GM18858 (cell line): Measurements from ENCODE around the gene VSTM2L.

Source experiments
- ATAC-seq: cut with Tn5 transposase; IDR thresholded peaks from one replicate; pipeline ENCODE4 v1.9.1; 2021; ENCODE audit not compliant: unreplicated experiment

The VSTM2L gene

DNA sequence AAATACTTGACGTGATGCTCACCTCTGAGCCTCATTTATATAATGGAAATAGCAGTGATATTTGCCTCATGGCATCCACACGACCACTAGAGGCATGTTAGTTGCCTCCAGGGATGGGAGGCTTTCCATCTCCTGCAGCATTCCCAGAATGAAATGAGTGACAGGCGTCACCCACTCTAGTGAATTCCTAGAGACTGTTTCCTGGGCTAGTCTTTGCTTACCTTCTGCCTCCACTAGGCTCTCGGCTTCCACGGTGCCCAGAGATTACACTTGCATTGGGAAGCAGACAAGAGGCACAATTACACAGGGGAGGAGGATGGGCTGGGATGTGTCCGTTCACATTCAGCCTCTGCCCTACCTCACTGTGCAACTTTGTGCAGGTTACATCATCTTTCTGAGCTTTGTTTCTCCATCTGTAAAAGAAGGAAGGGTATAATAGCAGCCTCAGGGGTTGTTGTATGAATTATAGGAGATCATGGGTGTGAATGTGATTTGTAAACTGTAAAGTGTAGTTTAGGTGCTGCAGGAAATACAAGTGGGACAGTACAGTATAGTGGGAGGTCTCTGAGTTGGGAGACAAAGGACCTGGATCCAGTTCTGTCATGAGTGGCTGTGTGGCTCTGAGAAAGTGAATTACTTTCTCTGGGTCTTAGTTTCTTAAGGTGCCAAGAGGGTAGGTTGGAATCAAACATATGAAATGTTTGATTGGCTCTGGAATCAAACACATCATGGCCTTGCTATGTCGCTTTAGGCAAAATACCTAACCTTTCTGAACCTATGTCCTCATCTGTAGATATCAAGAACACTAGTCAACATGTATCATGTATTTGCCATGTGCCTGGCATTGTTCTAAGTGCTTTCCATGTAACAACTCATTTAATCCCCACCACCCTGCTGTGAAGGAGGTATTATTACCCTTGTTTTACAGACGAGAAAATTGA lies 3.6 kb upstream of the VSTM2L start:
- no peak for ATAC-seq

DNA sequence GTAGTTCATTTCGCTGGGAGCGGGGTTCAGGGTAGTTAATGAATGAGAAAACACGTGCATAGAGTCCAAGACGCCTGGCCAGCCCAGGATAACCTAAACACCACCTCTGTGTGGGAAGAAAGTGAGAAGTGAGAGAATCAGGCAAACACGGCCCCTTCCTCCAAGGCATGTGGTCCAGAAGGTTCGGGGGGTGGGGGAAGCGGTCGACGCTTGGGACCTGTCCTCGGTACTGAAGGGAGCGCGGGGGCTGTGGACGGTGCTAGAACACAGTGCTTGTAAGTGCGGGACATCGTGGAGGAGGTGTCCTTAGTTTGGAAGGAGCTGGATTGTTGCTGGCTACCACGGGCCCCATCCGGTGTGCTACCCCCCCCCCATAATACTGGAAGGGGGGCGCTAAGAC lies 1.7 kb upstream of the VSTM2L start:
- no peak for ATAC-seq

DNA sequence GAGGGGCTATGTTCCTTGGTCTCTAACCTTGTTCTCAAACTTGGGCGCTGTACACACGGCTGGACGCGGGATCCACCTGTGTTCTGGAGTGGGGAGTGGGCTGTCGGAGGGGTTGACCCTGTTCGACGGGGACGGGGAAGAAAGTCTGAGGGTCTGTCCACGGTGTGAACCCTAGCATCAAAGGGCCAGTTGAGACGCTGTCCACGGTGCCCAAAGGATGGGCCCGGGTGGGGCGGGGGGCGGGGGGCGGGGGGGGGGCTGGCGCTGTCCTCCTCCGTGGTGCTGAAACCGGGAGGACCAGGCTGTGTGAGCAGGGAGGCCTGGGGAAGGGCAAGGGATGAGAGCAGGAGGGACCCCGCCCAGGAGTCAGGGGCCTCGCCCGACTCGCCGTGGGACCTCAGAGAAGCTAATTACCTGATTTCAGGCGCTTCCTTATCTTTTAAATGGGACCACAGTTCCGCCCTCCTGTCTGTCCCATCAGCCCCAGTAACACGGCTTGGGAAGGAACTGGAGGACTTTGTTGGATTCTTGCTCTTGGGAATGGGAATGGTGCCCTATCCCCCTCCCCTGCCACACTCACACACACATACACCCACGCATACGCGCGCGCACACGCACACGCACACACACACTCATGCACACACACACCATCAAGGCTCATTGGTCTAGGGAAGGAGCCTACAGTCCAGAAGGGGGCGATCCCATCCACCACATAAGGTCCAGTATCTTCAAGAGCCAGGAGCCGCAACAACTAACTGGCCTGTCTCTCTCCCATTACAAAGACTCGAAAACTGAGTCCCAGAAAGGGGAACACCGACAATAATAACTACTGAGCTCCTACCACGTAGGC lies 1.0 kb upstream of the VSTM2L start:
- ATAC-seq, result no peak

DNA sequence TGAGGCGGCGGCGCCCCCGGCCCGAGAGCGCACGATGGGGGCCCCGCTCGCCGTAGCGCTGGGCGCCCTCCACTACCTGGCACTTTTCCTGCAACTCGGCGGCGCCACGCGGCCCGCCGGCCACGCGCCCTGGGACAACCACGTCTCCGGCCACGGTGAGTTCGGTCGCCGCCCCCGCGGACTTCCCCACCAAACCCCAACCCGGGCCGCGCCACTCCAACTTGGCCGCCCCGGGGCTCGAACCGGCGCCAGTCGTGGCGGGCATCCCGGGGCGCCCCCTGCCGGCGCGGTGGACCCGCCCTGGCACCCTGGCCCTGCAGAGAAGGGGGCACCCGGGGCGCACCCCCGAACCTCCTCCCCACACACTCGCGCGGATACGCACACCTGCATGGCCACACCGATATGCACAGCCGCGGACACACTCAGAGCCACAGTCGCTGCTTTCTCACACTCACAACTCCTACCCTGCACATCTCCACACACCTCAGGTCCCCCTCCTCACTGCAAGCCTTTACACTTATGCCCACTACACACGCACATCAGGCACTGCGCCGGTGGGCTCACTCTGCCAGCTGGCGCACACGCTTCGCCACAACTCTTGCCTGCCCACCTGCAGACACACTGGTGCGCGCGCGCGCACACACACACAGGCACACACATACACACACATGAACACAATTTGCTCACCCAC lies 535 bp downstream of the VSTM2L start:
- no peak for ATAC-seq

DNA sequence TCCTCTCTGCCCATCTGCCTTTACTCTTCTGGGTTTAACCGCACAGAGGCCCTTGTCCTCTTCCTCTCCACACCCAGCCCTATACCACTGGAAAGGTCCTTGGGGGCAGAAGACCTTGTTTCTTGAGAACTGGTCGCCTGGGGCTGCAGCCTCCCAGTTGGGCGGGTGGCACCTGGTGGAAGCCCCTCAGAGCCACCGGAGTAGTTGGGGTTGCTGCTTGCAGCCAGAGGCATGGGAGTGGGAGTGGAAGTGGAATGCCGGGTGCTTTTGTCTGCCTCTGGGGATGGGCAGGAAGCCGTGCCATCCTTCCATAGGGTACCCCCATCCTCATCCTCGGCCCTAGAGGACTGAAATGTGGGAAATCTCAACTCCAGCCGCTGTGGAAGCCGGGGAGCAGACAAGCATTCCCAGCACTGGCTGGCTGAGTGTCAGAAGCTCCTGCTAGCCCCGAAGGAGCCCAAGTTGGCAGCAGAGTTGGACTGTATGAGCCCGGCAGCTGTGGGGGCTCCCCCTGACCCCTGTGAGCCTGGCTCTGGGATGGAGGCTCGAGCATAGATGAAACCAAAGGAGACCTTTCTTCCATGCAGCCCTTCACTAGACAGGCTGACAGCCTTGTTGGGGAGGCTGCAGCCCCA lies 1.2 kb downstream of the VSTM2L start:
- no peak for ATAC-seq

DNA sequence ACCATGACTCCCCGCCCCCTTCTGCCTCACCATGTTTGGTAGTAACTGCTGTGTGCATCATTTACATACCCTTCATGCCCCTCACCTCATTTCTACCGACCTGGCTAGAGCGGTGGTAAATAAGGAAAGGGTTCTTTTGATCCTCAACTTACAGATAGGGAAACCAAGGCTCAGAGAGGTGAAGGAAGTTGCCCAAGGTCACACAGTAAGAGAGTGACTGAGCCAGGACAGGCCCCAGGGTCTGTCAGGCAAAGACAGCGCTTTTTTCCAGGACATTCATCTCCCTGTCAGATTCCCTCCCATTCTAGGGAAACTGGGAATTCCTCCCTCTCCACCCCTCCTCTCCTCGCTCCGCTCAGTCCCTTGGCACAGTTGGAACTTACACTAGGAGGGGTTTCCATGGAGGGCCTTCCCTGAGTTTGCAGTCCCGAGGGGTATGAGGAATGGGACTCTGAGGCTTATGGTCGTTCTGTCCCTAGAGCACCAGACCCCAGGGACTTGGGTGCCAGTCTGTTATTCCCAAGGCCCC lies 2.0 kb downstream of the VSTM2L start:
- ATAC-seq, result no peak

DNA sequence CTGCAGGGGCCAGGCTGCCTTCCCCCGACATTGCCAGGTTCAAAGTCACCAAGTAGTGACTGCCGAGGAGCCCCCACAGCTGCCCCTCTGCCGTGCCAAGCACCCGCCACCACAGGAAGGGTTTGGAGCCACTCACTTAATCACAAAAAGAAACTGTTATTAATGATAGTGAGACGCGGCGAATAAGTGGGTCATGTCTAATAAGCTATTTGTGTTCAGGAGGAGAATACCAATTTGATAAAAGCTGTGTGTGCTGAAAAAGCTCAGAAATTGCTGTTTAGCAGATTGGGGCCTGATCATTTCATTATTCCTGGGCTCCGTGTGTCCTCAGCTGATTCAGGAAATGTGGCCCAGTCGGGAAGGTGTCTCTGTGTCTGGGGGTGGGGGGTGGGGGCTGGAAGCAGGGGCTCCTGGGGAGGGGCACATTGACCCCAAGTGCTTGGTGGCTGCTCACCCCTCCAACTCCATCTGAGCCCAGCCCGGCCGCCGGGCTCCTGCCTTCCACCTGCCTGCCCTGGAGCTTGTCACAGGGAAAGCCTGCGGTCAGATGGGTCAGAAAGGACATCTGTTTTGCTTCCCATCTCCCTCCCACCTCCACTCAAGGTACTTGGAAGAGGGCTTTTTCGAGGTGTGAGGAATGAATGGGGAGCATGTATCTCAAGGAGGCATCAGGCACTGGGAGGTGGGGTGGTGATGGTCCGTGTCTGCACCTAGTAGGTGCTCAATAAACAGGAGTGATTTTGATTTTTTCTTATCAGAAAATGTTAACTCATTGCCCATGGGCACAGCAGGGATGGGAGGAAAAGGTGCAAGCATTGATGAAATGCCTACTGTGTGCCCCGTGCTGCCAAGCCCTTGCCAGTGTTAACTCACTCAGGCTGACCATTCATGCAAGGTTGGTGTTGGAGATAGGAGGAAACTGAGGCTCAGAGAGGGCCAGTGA lies 3.0 kb downstream of the VSTM2L start:
- ATAC-seq, result no peak

DNA sequence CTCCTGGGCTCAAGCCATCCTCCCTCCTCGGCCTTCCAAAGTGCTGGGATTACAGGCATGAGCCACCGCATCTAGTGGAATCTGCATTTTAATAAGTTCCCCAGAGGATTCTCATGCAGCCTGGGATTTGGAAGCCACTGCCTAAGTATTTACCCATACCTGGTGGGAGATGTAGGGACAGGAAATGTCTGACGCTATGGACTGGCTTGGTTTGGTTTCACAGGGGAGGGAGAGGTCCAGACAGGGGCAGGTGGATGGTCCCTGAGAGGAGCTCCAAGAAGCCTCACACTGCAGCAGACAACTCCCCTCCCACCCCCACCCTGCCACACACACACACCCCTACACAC lies 4.4 kb downstream of the VSTM2L start:
- no peak for ATAC-seq

DNA sequence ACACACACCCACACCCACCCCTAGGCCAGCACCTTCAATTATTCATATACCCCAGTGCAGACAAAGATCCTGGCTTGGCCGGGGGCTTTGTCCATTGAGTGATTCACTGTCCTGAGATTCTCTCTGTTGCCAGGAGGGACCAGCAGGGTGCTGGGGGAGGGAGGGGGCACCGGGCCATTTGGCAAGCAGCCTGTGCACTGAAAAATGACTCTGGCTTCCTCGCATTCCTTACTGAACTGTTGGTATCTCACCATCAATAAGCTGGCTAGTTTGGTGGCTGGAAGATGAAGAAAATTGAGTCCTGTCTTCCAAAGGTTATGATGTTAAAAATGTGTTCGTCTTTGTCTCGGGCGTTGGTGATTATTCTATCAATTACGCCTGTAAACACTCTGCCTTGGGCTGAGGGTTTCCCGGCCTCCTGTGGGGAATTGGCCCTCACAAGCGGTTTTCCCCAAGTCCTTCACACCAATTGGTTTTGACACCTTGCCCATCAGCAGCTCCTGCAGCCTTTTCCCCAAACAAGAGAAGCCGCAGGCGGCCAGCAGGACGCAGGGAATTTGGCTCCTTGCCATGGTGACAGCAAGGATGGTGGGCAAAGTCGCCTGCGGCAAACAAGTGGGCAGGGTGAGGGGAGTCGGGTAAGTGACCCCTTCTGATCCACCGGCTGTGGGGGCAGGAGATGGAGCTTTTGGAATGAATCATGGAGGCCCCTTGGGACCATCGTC lies 4.9 kb downstream of the VSTM2L start:
- no peak for ATAC-seq

DNA sequence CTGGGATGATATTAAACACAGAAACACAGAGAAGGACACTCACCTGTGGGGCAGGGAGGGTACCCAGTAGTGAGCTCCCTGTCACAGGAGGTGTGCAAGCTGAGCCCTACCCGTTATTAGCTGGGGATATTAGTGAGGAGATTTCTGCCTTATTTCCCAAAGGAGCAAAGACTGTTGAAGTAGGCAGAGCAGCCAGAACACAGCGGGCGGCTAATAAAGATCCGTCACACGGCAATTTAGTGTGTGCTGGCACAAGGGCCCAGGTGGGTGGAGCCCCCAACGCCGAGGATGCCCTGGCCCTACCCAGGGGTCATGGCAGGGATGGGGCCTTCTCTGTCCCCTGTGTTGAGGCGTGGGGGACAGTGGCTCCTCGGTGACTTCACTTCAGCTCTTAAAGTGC lies 8.3 kb downstream of the VSTM2L start:
- ATAC-seq, result no peak

DNA sequence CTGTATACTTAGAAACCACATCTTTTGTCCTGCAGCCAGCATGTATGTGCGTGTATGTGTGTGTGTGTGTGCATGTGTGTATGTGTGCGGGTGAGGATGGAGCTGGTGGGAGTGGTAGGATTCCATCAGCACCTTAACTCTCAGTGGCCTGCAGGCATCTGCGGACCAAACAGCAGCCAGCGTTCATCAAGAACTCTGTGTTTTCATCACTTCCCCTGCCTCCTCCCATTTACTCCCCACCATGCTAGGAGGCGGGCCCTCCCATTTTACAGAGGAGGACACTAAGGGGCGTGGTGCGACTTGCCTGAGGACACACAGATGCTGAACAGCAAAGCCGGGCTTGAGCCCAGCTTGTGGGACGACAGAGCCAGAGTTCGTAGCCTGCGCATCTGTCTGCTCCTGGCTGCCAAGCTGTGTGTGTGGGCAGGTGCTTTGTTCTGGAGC lies 8.9 kb downstream of the VSTM2L start:
- ATAC-seq, result no peak

DNA sequence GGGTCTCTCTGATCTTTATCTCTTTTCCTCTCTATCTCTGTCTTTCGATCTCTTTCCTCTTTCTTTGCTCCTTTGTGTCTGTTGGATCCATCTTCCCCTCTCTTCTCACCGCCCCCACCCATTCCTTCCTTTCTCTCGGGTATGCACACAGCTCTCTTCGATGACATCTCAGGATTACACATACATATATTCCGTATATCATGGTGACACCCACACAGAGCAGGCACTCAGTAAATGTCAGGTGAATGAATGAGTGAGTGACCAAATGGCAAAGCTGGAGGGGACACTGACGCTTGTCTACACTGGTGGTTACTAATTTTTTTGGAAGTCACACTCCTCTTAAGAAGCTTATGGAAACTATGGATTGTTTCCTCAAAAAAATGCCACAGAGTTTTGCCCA lies 9.9 kb downstream of the VSTM2L start:
- no peak for ATAC-seq

DNA sequence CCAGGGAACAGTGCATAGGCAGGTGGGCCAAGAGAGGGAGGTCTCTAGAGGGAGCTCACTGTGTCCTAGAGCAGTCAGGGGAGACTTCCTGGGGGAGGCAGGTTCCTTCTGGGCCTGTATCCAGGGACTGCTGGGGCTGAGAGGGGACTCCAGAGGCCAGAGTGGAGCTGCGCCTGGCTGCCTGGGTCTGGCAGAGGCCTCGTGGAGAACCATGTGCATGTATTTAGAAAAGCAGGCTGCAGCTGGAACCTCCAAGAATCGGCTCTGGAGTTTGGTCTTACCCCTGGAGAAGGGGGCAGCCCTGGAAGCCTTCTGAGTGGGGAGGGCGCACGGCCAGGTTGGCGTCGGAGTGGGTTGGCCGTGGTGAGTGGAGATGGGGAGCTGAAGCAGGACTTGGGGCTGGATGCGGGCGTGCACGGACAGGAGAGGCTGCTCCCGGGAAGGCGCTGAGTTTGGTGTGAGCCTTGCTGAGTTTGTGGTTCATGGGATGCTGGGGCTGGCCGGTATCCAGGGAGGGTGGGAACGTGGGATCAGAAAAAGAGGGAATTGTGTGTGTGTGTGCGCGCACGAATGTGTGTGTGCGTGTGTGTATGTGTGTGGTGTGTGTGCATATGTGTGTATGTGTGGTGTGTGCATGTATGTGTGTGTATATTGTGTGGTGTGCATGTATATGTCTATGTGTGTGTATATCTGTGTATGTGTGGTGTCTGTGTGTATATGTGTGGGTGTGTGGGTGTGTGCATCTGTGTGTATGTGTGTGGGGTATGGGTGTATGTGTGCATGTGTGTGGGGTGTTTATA lies 10.8 kb downstream of the VSTM2L start:
- no peak for ATAC-seq

DNA sequence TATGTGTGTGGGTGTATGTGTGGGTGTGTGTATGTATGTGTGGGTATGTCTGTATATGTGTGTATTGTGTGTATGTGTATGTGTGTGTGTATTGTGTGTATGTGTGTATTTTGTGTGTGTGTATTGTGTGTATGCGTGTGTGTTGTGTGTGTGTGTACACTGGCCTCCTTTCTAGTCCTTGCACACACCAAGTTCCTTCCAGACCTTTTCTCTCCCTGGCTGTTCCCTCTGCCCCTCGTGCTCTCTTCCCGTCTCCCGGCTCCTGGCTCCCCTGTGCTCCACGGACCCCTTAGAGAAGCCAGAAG lies 11.4 kb downstream of the VSTM2L start:
- ATAC-seq, result no peak

DNA sequence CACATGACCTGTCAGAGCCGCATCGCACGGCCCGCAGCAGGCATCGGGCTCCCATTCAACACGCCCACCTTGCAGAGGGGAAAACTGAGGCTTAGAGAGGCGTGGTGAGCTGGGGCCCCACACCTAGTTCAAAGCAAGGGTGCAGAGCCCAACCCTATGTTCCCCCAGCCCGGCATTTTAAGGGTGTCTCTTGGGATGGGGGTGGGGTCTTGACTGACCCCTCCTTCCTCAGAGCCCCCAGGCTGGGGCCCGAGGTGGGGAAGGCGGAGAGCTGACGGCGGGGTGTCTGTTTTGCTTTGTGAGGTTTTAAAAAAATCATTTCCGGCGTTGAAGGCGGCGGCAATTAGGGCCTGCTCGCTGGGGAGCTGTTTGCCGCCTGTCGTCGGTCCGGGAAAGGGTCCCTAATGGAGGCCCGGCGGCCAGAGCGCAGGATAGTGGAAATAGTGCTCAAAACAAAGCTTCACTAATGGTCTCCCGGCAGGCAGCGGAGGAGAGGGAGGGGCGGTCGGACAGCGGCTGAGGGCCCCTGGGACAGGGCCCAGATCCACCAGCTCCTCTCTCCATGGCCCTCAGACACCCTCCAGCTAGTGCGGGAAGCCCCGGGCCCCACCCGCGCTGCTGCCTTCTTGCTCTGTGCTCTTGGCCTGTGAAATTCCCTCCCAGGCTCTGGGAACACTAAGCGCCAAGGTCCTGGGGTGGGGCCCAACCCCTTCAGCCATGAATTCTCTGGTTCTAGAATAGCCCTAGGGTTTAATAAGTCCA lies 11.9 kb downstream of the VSTM2L start:
- no peak for ATAC-seq

DNA sequence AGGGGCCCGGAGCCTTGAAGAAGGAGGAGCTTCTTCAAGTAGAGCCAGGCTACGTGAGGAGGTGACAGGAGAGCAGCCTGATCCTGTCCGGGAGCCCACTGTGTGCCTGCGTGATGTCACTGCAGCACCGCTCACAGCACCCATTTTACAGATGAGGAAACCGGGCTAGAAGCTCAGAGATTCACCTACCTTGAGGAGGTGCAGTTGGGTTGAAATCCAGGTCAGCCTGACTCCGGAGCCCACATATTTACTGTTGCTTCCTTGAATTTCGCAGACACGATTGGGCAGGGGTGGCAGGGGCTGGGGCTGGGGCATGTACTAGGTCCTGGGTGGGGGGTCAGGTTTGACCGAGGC lies 12.5 kb downstream of the VSTM2L start:
- no peak for ATAC-seq

DNA sequence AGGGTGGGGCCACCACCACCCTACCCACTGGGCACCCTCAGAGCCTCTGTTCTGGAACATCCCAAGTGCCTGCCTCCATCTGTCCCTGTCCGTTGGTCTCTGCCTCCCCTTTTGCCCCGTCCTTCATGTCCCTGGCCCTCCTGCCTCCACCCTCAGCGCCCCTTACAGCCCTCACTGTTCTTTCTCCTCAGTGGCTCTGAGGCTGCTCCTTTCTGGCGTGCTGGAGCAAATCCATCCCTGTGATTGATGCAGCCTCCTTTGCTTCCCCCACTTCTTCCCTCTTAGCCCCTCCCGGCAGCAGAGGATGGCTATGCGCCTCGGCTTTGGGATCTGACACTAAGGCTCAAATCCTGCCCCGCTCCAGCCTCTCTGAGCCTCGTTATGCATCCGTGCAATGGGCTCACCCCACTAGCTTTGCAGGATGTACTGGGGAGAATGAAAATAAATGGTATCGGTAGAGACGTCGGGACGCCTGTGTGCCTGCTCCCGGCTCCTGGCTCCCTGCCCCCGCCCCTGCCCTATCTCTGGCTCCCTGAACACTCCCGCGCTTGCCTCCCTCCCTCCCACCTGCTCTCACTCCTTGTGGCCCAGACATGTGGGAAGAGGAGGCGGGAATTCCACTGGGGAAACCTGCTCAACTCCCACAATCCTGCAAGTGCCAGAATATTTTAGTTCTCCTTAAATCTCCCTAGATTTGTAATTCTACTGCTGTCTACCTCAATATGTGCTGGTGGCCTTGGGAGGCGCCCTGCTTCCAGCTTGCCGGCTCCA lies 13.1 kb downstream of the VSTM2L start:
- no peak for ATAC-seq
